Stimulated activated CD8-positive, alpha-beta memory T cell treated with anti-CD3 and anti-CD28 coated beads, Interleukin-7, amount 100 ng/mL, for 48 hours (primary cell): Measurements from ENCODE around the gene CCT2.

Experiments used
- DNase-seq, 2 donors: peaks; one replicate each; pipeline ENCODE4 v3.0.0-alpha.2; 2020; ENCODE audit warnings: low read depth in 1 of 2; ENCODE audit errors: extremely low read depth in 1 of 2

The CCT2 gene

DNA sequence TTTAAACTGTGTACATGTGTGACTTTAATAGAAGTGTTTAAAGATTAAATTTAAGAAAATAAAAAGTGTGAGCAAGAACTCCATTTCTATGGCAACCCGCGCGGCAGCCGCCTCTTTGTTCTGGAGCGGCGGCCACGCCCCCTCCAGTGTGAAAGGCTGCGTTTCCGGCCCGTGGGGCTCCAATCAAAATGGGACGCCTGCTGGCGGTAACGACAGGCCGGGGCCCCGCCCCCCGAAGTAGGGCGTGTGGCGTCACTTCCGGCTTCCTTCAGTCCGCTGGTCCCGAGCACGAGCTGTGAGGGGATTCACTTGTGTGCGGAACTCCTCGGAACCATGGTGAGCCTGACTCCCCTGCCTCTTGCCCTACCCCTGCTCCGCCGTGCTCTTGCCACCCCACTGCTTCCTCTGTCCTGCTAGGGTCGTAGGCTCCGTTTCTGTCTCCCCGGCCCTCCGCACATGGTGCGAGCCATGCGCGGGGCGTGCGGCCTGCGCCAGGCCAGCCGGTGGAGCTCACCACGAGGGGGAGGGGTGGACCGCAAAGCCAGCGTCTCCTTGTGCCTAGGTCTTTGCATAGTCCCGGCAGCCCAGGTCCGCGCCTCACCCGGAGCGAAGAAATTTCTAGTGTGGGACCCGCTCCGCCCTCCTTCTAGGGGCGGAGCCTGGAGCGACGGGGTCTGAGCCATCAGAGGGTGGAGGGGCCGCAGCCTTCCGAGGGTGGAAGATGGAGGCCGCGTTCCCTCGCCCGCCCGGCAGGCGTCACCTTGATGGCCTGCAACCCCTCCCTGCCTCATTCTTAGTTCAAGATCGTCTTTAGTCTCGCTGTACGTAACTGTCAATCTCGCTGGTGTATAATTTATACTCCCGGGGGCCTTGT, at the start of gene CCT2:
Gene CCT2 (plus strand): TSS at position 271 of the 874 bp plus-strand sequence. CDS start 63 bp downstream, at position 334.
- DNase-seq, result peak; percentile 90 to 94

DNA sequence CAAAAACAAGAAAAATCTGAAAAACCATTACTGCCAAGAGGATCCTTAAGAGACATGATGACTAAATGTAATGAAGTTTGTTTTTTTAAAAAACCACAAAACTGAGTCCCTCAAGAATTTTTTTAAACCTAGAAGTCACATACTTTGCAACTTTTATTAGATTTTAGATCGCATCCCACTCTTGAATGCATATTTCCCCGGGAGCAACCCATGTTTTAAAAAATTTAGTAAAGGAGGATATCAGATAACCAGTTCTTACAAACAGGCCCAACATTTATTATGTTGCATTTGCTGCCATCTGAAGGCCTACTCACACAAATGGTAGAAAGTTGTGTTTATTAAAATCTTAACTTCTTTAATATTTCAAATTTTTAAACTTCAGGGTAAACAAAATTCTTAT, 44.3 kb upstream of the CCT2 start:
- no peak for DNase-seq

DNA sequence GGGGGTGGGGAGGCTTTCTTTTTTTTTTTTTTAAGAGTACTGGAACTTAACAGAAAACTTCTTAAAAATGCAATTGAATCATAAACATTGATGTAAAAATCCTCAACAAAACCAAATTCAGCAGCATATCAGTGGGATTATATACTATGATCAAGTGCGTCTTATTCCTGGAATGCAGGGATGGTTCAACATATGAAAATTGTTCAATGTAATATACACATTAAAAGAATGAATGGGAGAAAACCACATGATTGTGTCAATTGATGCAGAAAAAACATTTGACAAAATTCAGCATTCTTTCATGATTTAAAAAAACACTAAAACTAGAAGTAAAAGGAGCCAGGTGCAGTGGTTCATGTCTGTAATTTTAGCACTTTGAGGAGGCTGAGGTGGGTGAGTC, 41.2 kb upstream of the CCT2 start:
- no peak for DNase-seq

DNA sequence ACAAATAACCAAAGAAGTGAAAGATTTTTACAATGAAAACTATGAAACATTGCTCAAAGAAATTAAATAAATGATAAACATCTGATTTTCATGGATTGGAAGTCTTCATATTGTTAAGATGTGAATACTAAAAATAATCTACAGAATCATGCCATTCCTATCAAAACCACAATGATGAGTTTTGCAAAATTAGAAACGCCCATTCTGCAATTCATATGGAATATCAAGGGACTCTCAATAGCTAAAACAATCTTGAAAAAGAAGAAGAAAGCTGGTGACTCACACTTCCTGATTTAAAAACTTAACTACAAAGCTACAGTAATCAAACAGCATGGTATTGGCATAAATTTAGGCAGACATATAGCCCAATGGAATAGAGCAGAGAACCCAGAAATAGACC, 40.2 kb upstream of the CCT2 start:
- no peak for DNase-seq

DNA sequence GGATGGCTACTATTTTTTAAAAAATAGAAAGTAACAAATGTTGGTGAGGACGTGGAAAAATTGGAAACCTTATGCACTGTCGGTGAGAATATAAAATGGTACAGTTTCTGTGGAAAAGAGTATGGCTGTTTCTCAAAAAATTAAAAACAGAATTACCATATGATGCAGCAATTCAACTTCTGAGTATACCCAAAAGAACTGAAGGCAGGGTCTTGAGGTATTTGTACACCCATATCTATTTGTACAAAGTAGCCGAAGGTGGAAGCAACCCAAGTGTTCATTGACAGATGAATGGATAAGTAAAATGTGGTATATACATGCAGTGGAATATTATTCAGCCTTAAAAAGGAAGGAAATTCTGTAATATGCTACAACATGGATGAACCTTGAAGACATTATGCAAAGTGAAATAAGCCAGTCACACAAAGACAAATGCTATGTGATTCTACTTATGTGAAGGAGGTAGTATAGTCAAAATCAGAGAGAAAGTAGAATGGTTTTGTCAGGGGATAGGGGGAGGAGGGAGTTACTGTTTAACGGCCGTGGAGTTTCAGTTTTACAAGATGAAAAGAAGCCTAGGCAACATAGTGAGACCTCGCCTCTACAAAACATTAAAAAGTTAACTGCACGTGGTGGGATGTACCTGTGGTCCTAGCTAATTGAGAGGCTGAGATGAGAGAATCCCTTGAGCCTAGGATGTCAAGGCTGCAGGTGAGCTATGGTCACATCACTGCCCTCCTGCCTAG, 38.4 kb upstream of the CCT2 start:
- DNase-seq, result no peak

DNA sequence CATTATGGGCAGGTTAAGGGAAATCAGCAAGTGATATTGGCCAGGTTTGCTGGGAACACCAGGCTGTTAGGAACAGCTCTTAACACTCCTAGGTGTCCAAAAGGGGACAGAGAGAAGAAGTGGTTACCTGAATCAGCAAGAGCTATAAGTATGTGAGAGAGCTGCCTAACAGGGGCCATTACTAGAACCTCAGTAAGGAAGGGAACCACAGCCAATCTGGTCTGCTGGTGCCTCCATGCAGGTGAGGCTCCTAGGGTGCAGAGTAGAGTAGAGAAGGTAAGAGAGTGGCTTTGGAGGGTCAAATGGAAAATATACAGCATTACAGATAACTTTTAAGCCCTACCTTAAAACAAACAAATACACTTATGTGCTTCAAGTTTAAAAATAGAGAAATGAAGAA, 36.6 kb upstream of the CCT2 start:
- no peak for DNase-seq

DNA sequence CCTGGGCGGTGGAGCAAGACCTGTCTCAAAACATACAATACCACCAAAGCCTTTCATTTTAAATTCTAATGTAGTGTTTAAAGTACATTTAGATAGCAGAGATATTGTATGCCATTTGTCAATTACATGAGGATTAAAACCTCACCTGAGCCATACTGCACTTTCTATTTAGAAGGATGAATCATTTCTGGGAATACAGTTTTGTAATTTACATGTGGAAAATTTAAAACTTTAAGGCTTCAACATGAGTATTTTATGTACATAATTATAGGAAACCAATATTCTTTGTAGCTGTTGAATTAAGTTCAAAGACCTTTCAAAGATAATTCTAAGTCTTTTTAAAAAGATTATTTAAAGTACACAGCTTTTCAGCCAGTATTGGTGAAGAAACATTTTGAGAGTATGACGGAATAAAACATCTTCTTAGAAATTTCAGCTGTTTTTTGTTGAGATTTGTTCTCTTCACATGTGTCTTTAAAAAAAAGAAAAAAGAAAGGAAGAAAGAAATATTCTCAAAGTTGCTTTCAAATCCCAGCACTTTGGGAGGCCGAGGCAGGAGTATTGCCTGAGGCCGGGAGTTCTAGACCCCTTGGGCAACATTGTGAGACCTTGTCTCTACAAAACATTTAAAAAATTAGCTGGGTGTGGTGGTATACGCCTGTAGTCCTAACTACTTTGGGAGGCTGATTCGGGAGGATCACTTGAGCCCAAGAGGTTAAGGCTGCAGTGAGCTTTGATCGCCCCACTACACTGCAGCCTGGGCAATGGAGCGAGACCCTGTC, 34.5 kb upstream of the CCT2 start:
- DNase-seq, result no peak

DNA sequence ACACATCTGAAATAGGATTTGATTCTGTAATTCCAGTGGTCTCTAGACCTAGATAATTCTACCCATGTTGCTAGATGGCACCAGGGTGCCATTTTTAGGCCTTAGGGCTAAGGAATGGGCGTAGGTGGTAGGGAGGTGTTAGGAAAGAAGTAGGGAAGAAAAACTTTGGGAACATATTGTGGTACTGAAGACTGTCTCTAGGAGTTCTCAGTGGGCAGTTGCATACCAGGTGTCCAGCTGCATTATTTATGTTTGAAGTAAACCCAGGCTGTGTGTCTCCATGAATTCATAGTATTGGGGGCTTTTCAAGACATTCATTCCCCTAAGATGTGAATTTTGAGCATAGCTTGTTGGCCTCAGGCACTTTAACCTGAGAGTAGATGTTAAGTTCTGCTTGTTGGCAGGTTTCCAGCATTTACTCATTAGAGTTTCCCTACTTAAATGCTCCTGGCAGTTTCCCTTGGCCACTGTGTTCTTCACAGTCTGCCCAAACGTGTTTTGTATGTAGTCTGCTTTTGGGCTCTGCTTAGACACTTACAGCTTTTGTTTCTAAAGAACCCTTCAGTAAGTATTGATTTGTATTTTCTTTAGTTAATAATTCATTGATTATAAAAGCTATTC, 31.5 kb upstream of the CCT2 start:
- no peak for DNase-seq

DNA sequence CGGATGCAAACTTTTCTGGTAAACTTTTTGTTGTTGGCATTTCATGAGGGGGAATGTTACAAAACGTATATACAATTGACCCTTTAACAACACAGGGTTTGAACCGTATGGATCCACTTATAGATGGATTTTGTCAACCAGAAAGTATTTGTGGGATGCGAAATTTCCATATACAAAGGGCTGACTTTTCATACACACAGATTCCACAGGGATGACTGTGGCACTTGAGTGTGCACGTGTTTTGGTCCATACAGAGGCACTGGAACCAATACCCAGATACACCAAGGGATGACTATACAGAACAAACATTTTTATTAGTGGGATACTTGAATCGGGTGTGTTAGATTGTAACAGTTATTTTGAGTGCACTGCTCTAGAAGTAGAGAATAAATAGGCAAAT, 29.8 kb upstream of the CCT2 start:
- no peak for DNase-seq

DNA sequence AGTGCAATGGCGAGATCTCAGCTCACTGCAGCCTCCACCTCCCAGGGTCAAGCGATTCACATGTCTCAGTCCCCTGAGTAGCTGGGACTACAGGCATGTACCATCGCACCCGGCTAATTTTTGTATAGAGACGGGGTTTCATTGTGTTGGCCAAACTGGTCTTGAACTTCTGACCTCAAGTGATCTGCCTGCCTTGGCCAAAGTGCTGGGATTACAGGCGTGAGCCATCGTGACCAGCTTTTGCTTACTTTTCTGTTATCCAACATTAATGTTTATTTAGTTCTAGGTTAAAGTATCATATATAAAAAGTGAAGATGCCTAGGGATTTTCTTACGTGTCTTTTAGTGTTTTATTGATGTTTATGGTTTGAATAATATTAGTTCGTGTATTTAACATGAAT, 28.9 kb upstream of the CCT2 start:
- no peak for DNase-seq

DNA sequence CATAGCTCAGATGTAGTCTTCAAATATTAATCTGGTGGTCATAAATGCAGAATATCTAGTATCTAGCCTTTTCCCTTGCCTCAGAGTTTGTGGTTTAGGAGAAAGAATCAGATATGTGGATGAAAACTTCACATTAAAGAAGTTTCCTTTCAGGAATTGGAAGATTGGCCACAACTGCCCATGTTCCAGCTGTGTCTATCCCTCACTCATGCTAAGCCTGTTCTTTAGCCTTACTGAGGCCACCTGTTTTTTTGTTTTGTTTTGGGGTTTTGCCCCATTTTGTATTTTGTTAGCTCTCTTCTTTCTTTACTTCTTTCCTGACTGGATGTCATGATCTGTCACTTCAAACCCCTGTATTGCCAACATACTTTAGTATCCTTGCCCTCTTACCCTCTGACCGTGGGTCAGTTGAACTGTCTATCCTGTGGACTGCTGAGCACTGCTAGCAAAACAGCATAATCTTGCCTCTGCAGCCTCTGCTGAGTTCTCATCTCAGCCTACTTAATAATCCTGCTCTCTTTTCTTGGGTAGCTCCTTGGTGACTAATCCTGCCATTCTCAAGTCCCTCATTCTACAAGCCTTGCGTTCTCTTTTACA, 22.0 kb upstream of the CCT2 start:
- no peak for DNase-seq

DNA sequence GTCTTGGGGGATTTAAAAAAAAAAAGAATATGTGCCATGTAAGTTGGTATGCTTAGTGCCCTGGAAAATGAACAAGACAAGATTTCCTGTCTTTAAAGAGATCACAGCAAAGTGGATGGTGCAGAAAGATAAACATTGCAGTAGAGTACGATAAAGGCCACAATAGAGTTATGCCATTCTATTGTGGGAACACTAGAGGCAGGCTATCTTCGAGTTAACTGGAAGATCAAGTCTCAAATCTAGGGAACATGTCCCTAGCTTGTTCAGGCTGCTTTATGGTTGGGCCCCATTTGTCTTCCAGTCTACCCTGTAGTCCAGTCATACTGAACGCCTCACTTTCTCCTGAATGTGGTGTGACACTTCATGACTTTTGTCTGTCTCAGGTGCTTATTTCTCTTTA, 18.7 kb upstream of the CCT2 start:
- no peak for DNase-seq

DNA sequence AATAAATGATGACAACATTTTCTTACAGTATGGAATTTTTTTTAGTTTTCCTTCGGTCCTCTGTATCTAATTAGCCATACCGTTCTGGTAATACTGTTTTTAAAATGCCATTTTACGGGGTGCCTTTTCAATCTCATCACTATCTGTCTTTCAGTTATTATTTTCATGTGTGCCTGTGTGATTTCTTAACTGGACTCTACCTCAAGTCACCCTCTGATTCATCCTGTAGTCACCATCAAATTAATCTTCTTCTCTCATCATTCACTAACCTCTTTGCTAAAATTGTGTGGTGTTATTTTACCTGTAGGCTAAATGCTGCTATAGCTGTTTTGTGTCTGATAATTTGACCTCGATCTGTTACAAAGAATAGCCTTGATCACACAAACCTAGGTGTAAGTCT, 16.0 kb upstream of the CCT2 start:
- DNase-seq, result no peak

DNA sequence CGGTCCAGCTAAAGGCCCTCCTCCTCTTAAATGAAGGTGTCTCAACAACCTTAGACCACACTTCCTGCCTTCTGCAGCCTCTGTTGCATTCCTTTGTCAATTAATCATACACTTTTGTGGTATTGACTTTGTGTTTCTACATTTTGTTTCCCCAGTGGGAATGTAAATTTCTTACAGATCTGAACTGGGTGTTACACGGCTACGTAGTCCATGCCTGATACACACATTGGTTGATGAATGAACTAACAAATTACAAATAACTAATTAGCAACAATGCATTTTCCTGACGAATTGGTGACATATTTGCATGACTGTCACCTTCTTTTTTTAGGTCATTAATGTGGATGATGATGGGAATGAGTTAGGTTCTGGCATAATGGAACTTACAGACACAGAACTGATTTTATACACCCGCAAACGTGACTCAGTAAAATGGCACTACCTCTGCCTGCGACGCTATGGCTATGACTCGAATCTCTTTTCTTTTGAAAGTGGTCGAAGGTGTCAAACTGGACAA, 15.2 kb upstream of the CCT2 start:
- DNase-seq, result no peak

DNA sequence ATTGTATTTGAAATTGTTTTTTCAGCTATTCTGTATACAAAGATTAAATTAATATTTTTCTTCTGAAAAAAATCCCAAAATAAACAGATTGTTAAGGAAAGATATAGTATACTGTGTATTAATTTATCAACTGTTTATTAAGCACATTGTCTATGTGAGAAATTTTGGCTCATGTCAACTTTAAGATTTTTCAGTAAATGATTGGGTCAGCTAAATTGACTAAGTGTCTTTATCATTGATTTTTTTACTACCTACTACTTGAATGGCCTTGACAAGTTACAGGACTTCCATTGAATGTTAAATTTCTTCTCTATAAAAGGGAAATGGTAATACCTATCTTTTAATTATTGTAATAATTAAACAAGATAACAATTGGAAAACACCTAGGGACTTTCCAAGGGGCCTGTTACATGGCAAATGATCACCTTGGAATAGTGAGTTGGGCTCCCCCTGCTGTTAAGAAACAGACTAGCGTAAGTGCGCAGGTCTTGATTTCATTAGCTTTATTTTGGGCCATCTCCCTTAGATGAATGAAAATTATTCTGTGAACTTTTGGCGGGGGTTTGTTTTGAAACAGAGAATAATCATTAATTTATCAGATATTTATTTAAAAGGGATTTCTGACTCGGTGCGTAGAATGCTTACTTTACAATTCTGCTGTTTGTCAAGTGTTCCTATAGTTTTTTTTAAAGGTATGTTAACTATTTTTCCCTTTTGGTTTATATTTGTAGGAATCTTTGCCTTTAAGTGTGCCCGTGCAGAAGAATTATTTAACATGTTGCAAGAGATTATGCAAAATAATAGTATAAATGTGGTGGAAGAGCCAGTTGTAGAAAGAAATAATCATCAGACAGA, 14.5 kb upstream of the CCT2 start:
- peak in 1 of 2 donors; percentile 10 for DNase-seq

DNA sequence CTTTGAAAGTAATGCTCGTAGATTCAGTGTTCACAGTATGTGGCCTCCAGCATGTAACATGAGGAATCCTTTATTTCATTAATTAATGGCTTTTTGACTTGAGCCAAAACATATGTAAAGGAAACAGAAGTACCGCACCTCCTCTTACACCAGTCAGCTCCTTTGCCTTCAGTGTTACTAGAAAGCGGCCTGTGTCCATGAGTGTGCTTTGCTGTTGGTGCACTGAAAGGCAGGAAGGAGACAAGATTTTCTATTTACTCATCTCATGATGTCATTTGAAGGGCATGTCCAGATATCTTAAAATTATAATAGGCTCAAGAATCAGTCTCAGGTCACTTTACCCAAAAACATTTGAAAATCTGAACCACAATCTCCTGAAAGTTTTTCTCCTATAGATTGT, 9.9 kb upstream of the CCT2 start:
- DNase-seq, result no peak

DNA sequence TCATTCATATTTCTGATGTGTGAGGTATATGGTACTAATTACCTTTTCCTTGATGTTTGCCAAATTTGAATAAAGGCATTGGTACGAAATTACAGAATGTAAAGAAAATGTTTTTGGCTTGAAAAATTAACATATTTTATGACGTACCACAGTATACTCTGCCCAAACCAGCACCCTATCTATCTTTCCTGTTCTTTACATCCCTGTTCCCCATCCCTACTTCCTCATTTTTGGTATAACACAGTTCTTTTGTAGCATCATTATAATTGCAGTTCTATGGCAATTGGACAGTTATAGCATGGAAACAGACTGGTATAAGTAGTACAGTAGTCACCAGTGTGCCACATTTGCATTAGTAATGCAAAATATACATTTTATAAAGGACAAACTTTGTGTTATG, 7.0 kb upstream of the CCT2 start:
- DNase-seq, result no peak

DNA sequence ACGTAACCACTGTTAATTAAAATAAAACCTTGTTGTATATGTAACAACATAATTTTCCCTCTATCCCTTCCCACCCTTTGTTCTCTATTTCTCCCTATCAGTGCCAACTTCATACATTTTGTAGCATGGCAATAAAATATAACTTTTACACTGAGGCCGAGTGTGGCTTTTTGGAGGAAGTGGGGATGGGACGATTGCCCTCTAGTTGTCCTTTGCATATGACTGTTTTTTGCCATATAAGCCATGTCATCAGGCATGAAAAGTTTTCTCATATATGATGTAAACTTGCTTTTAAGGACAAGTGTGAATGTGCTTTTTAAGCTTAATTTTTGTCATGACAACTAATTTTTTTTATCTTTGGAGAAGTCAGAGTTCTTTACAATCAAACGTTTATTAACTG, 6.2 kb upstream of the CCT2 start:
- DNase-seq, result no peak

DNA sequence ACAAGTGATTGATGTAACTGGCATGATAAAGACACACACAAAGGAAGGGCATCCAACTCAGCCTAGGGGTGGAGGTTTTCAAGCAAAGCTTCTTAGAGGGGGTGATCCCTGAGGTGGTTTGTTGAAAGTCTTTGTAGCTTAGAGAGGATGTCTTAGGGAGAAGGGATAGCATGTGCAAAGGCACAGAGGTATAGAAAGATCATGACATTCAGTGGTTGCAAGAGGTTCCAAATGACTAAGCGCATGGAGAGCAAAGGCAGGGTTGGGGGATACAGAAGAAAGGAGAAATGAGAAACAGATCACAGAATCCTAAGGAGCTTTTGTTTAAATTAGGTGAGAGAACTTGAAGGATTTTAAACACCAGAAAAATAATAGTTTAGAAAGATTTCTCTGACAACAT, 5.2 kb upstream of the CCT2 start:
- no peak for DNase-seq

DNA sequence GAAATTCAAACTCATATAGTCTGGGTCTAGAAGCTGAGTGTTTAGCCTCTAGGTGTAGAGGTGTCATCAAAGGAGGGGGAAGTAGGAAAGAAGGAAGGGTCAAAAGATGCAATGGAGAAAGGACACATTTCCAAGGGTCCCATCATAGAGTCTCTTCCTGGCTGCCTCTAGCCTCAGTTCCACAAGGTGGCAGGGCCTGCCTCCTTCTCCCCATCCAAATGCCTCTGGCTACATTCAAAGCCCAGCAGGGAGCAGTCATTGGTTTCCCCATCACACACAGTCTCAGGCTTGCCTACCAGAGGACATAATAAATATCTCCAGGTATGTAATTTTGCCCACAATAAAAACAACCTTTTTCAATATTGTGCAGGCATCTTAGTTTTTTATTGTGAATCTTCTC, 2.1 kb upstream of the CCT2 start:
- DNase-seq, result no peak
